GM21360 (cell line): ENCODE data around the gene OCA2.
"Not testable (repeated sequence)": the region's sequence is repeated elsewhere in the genome, so short reads cannot be mapped to it uniquely, and the experiment has no call there.

Experiments used
- ATAC-seq: cut with Tn5 transposase; IDR thresholded peaks from one replicate; pipeline ENCODE4 v1.9.1; 2021; ENCODE audit warnings: mild to moderate bottlenecking, moderate library complexity; ENCODE audit not compliant: unreplicated experiment

OCA2 gene

DNA sequence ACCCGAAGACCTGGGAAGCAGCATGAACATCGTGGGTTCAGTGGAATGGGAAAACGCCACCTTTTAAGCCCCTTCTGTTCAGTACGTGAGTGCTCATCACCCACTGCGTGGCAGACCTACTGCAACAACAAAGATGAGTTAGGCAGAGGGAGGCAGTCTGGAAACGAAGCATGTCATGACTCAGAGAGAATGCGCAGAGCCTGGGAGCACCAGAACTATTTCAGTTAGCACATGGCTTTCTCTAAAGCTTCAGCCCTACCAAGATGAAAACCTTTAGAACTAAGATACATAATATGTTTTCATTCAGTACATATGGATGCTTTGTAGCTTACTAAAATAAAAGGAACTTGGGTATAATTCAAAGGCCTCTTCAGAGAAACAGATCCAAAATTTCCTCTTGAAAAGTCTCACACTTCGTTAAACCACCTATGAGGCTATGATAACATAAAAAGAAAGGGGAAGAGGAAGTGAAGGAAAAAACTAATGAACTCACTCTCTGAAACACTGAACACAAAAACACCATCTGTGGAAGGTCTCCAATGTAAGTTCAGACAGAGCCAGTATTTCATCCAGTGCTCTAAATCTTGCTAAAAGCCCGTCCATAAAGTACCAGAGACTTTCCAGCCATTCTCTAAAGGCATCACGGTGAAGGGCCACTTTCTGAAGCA, 140.1 kb downstream of the OCA2 start:
- ATAC-seq: no peak

DNA sequence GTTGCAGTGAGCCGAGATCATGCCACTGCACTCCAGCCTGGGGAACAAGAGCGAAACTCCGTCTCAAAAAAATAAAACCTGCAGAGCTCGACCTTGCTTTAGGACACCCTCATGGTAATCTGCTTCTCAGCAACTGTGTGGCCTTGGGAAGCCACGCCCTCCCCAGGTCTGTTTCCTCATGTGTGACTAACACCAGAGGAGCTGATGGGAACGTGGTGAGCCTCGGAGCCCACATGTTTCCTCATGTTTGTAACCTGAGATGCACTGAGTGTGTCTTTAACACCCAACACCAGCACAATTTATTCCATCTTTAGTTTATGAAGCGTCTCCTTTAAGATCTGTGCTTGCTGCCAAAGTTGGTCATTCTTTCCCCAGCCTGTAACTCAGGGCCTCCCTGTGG, 142.8 kb downstream of the OCA2 start:
- no peak for ATAC-seq

DNA sequence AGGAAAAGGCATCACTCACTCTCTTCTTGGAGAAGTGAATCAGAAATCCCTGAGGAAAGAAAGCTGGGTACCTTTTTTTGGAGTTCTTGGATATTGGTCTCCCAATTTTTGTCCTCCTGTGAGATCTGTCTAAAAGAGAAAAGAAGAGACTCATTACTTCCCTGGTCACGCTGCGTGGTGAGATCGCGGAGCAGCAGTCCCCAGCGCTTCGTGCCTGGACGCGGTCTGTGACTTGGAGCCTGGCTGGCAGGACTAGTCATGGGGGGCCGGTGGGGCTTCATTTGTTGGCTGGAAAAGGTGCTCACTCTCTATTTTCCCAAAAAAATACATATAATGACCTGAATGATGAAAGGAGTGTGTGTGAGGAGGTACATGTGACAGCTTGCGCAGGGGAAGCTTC, 144.0 kb downstream of the OCA2 start:
- no peak for ATAC-seq

- ATAC-seq: not testable (repeated sequence)
These were observed 146.5 kb downstream of the OCA2 start for GRCh38 chr15:27952593-27952992.

DNA sequence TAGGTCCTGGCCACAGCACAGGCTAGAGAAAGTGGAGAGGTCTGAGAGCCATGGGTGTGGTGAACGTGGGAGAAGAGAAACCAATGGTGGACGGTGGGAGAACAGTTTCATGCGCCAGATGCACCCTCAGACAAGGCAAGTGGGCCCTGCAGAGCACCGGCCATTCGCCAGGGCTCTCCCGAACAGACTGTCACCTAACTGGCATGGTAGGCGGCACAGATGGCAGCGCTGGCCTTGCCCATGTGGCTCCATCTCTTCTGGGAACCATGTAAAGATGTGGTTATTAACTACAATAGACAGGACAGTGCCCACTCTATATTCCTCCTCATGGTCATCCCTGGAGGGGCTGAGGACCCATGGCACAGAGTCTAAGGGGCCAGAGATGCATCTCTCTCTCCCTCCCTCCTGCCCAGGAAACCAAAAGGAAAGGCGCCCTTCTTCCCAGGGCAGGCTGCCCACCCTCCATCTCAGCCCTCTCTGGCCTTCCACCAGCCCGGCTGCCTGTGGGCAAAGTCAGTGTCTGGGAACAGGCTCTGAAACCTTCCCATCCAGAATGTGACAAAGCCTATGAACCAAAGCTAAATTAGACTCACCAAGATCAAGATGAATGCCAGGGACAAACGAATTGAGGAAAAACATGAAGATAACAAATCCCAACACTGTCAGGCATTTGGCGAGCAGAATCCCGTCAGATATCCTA, 147.8 kb downstream of the OCA2 start:
- no peak for ATAC-seq

DNA sequence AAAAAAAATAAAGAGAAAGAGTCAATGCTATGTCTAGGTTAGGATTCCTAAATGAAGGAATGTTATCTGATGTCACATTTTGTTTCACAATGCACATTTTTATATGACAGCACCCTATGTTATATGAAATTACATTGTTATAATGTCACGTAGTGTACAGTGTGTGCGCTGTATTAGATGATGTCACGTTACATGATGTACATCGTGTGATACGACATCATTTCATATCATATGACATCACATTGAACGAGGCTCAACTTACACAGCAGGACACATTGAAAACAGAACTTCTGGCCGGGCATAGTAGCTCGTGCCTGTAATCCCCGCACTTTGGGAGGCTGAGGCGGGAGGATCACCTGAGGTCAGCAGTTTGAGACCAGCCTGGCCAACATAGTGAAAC, 150.0 kb downstream of the OCA2 start:
- ATAC-seq: no peak

- ATAC-seq: no peak
These were observed 159.9 kb downstream of the OCA2 start for GRCh38 chr15:27939246-27939645.

GRCh38 chr15:27937851-27938250, 161.3 kb downstream of the OCA2 start:
- no peak for ATAC-seq

- no peak for ATAC-seq
These were observed 163.0 kb downstream of the OCA2 start for GRCh38 chr15:27936164-27936563.

DNA sequence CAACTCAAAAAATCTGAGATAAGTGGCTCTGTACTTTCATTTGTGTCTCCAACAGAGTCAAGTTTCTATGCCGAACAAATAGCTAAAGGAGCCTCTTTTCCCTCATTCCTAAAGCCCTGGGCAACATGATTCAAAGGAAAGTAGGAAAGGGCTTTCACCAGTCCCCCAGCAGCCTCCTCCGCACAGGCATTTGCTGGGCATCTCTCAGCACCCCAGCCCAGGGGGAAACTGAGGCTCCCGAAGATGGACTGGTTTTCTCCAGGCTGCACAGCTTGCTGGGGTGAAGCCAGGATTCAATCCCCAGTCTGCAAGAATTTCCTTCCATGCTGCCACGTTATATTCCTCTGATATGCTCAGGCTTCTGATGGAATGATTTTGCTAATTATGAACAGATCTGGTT, 163.8 kb downstream of the OCA2 start:
- ATAC-seq: no peak

DNA sequence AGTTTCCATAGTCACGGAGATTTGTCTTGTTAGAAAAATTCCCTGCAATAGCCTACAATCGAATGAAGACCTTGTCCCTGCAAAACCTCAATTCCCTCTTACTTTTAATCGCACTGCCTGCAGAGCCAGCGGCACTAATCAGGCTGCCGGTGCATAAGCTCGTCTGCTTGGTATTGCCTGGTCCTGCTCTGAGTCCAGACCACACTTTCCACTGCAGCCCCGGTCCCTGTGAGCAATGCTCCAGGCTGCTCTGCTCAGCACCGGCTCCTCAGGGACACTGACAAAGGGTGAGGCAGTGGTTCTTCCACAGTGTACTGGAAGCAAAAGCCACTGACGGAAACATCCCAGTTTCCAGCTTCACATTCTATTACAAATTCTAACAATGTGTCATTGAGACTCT, 164.3 kb downstream of the OCA2 start:
- no peak for ATAC-seq

DNA sequence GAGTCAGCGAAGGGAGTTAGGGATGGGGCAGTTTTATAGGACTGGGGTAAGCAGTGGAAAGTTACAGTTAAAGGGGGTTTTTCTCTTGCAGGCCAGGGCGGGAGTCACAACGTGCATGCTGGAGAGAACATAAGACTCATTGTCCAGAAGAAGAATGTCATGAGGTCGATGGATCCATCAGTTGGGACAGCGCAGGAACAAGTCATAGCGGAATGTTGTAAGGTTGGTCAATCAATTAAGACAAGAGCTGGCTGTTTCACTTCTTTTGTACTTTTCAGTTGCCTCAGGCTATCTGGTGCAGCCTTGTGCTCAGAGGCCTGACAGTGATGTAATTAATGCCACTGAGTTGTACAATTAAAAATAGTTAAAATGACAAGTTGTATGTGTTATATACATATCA, 165.6 kb downstream of the OCA2 start:
- no peak for ATAC-seq

DNA sequence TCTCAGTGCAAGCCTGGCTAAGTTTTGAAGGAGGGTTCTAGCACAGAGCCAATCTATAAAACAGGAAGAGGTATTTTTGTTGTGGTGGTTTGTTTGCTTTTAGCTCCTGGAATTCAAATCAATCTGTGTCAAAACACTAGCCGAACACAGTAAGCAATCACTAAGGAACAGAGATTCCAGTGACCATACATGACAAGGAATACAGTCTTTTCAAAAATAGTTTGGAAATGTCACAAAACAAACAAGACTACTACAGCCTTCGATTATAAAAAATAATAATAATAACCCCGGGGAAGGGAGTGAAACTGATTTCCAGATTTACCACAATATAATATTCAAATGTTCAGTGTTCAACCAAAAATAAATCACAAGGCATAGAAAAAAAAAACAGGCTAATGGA, 166.5 kb downstream of the OCA2 start:
- no peak for ATAC-seq

DNA sequence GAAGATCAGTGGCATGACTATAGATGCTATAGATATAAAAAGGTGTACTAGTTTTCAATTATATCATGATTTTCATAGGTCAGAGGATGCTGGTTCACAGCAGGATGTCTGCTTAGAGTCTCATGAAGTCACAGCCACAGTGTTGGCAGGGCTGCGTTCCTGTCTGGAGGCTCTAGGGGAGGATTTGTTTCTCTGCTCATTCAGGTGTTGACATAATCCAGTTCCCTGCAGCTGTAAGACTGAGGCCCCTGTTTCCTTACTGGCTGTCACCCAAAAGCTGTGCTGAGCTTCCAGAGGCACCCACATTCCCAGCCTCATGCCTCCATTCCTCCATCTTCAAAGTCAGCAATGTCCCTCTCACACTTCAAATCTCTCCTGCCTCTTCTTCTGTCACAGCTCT, 170.7 kb downstream of the OCA2 start:
- no peak for ATAC-seq

DNA sequence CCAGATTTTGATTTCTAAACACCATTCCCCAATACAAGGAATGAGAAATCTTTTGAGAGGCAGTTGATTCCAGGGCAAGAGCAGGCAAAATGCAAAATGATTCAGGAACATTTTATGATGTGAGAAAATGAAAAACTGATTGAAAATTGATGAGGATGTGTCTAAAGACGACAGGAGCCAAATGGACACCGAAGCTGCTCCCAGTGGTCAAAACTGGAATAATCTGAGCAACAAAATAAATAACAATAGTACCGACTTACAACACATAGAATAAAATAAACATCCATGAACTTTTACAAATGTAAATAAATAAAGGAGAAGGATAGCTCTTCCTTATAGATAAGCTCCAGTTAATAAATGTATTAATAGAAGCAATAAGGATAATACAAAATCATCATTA, 186.8 kb downstream of the OCA2 start:
- ATAC-seq: no peak

DNA sequence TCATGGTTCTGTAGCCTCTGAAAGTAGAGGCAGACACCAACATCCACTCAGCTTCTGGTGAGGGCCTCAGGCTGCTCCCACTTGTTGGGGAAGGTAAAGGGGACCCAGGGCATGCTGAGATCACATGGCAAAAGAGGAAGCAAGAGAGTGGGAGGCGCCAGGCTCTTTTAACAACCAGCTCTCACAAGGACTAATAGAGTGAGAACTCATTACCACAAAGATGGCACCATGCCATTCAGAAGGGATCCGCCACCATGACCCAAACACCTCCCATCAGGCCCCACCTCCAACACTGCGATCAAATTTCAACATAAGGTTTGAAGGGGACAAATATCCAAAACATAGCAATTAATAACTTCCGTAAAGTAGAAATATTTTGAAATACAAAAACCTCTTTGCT, 192.3 kb downstream of the OCA2 start:
- ATAC-seq: no peak

GRCh38 chr15:27903405-27903804, 195.7 kb downstream of the OCA2 start:
- no peak for ATAC-seq

GRCh38 chr15:27902680-27903385, 196.3 kb downstream of the OCA2 start:
- no peak for ATAC-seq

GRCh38 chr15:27899583-27900285, 199.4 kb downstream of the OCA2 start:
- no peak for ATAC-seq

DNA sequence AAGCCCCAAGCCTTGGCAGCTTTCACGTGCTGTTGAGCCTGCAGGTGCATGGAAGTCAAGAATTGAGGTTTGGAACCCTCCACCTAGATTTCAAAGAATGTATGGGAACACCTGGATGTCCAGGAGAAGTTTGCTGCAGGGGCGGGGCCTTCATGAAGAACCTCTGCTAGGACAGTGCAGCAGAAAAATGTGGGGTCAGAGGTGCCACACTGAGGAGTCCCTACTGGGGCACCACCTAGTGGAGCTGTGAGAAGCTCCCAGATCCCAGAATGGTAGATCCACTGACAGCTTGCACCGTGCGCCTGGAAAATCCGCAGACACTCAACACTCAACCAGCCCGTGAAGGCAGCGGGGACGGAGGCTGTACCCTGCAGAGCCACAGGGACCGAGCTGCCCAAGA, 201.6 kb downstream of the OCA2 start:
- ATAC-seq: no peak

DNA sequence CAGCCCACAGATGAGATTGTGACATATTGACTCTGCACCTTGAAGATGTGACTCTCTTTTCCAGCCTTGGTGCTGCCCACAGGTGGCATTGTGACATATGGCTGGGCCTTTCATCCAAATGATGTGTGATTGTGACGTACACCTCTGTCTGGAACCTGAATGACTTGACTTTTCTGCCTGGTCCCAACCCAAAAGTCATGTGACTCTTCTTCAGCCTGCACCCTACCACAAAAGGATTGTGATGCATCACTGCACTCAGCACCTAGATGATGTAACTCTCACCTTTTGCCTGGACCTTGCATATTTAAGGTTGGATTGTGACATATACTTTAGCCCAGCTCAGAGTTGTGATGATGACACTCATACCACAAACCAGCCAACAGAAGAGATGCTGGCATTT, 204.5 kb downstream of the OCA2 start:
- no peak for ATAC-seq

GRCh38 chr15:27889258-27889657, 209.9 kb downstream of the OCA2 start:
- ATAC-seq: no peak
